ENCODE measurements around the gene PPFIA4.
"Not testable (repeated sequence)": the region's sequence is repeated elsewhere in the genome, so short reads cannot be mapped to it uniquely, and the experiment has no call there.

The PPFIA4 gene

GRCh38 chr1:203017692-203018091 is 8.6 kb upstream of the PPFIA4 start:
- DNase-seq: no peak

- DNase-seq: not testable (repeated sequence)
Measured at GRCh38 chr1:203022855-203023254, 3.4 kb upstream of the PPFIA4 start.

- DNase-seq: no peak
Measured at GRCh38 chr1:203025686-203026030, 633 bp upstream of the PPFIA4 start.

GRCh38 chr1:203026666-203027663 is 674 bp downstream of the PPFIA4 start:
- DNase-seq: no peak

- DNase-seq: no peak
Measured at GRCh38 chr1:203028067-203028783, 1.9 kb downstream of the PPFIA4 start.

GRCh38 chr1:203028784-203029553 is 2.7 kb downstream of the PPFIA4 start:
- DNase-seq: no peak

GRCh38 chr1:203031467-203031866 is 5.2 kb downstream of the PPFIA4 start:
- DNase-seq: no peak

GRCh38 chr1:203033287-203033686 is 7.0 kb downstream of the PPFIA4 start:
- no peak for DNase-seq

- DNase-seq: no peak
Measured at GRCh38 chr1:203033917-203034316, 7.6 kb downstream of the PPFIA4 start.

GRCh38 chr1:203034422-203035110 is 8.3 kb downstream of the PPFIA4 start:
- no peak for DNase-seq

- DNase-seq: no peak
Measured at GRCh38 chr1:203035111-203036000, 9.1 kb downstream of the PPFIA4 start.

- DNase-seq: no peak
Measured at GRCh38 chr1:203036135-203036534, 9.8 kb downstream of the PPFIA4 start.

GRCh38 chr1:203036537-203036936 is 10.2 kb downstream of the PPFIA4 start:
- DNase-seq: no peak

- DNase-seq: no peak
Measured at GRCh38 chr1:203037509-203038190, 11.4 kb downstream of the PPFIA4 start.

- DNase-seq: no peak
Measured at GRCh38 chr1:203038217-203038741, 12.0 kb downstream of the PPFIA4 start.

GRCh38 chr1:203038891-203039608 is 12.8 kb downstream of the PPFIA4 start:
- DNase-seq: no peak

- no peak for DNase-seq
Measured at GRCh38 chr1:203039609-203040512, 13.6 kb downstream of the PPFIA4 start.

- no peak for DNase-seq
Measured at GRCh38 chr1:203040513-203041275, 14.4 kb downstream of the PPFIA4 start.
